SK-N-SH (cell line): ENCODE data around the gene LRRIQ1. TPM values are rescaled to one million over a fixed set of nuclear protein-coding genes. Genes with fewer than 3 reads are reported as not detected.

Source experiments
- CTCF ChIA-PET: fragments of 300-600, 350-600 bp; formaldehyde crosslinking; extraction: SDS; loops from one replicate; lab custom pipeline; 2021; lab: Yijun Ruan, JAX
- POLR2A ChIA-PET: fragments of 350-600 bp; sonication (Branson Sonifier 250); formaldehyde crosslinking; extraction: SDS; loops from one replicate; lab custom pipeline; 2020; ENCODE audit warnings: antibody characterized with exemption, inconsistent platforms; lab: Yijun Ruan, JAX
- DNase-seq: peaks from one replicate; pipeline ENCODE4 v3.0.0; 2012
- H2AFZ ChIP-seq: fragments of 200-600 bp; sonication (generic); 2 replicates; pipeline ENCODE4 v1.8.1; 2016; ENCODE audit warnings: antibody characterized with exemption, mild to moderate bottlenecking, low read depth
- H3F3A ChIP-seq: fragments of 200-600 bp; sonication (generic); replicated peaks from 2 replicates; pipeline ENCODE3; 2016; ENCODE audit warnings: antibody characterized with exemption, mild to moderate bottlenecking; ENCODE audit not compliant: insufficient read depth
- H3K27ac ChIP-seq, 2 experiments: fragments of 200-500 bp in 1 of 2; fragments of 200-600 bp in 1 of 2; sonication (Bioruptor generic) in 1 of 2; sonication (generic), shearing (Covaris generic) in 1 of 2; 2 replicates each; pipeline versions ENCODE4 v1.5.1 to v1.6.1; 2014 to 2016; ENCODE audit warnings: low read depth in 2 of 2, inconsistent platforms in 1 of 2, low read length in 1 of 2, mild to moderate bottlenecking in 1 of 2, mixed read lengths in 1 of 2
- H3K27me3 ChIP-seq: fragments of 200-600 bp; sonication (generic), shearing (Covaris generic); 2 replicates; pipeline ENCODE4 v1.6.1; 2016; ENCODE audit warnings: mixed run types; ENCODE audit not compliant: insufficient read depth
- H3K36me3 ChIP-seq, 2 experiments: fragments of 200-500 bp in 1 of 2; fragments of 200-600 bp in 1 of 2; sonication (Bioruptor generic) in 1 of 2; sonication (generic) in 1 of 2; replicated peaks in 1 of 2; 2 replicates each; pipeline versions ENCODE3 to v1.5.1; 2014 to 2016; ENCODE audit warnings: low read length in 1 of 2, mild to moderate bottlenecking in 1 of 2; ENCODE audit not compliant: insufficient read depth in 2 of 2, control insufficient read depth in 1 of 2
- H3K4me1 ChIP-seq, 2 experiments: fragments of 200-500 bp in 1 of 2; fragments of 200-600 bp in 1 of 2; sonication (Bioruptor generic) in 1 of 2; sonication (generic), shearing (Covaris generic) in 1 of 2; 2 replicates each; pipeline versions ENCODE4 v1.5.1 to v1.6.1; 2014 to 2016; ENCODE audit warnings: low read depth in 1 of 2, low read length in 1 of 2, mixed run types in 1 of 2; ENCODE audit not compliant: insufficient read depth in 2 of 2, control insufficient read depth in 1 of 2
- H3K4me2 ChIP-seq: fragments of 200-600 bp; sonication (generic), shearing (Covaris generic); 2 replicates; pipeline ENCODE4 v1.6.1; 2017; ENCODE audit warnings: mixed run types
- H3K4me3 ChIP-seq, 2 experiments: fragments of 200-500 bp in 1 of 2; fragments of 200-600 bp in 1 of 2; sonication (Bioruptor generic) in 1 of 2; sonication (generic), shearing (Covaris generic) in 1 of 2; 2 replicates each; pipeline versions ENCODE4 v1.5.1 to v1.8.1; 2014 to 2016; ENCODE audit warnings: low read depth in 2 of 2, inconsistent platforms in 1 of 2, low read length in 1 of 2, mild to moderate bottlenecking in 1 of 2, mixed read lengths in 1 of 2, moderate library complexity in 1 of 2
- H3K79me2 ChIP-seq: fragments of 200-600 bp; sonication (generic); 2 replicates; pipeline ENCODE4 v1.8.1; 2017; ENCODE audit warnings: mild to moderate bottlenecking; ENCODE audit not compliant: insufficient read depth
- H3K9ac ChIP-seq: fragments of 200-600 bp; sonication (generic); 2 replicates; pipeline ENCODE4 v1.6.1; 2017; ENCODE audit warnings: mixed run types
- H3K9me2 ChIP-seq: fragments of 200-600 bp; sonication (generic); 2 replicates; pipeline ENCODE4 v1.6.1; 2017; ENCODE audit warnings: mixed run types
- H3K9me3 ChIP-seq: fragments of 200-600 bp; sonication (generic); 2 replicates; pipeline ENCODE4 v1.6.1; 2017; ENCODE audit warnings: mixed run types, mild to moderate bottlenecking, moderate library complexity
- H4K20me1 ChIP-seq: fragments of 200-600 bp; sonication (generic); 2 replicates; pipeline ENCODE4 v1.6.1; 2017; ENCODE audit warnings: mild to moderate bottlenecking, mixed run types; ENCODE audit not compliant: insufficient read depth
- CHD2 ChIP-seq: fragments of 150-350 bp; IDR thresholded peaks from 2 replicates; pipeline ENCODE4 v1.6.1; 2018; ENCODE audit warnings: low read length; ENCODE audit not compliant: partially characterized antibody
- ELF1 ChIP-seq: IDR thresholded peaks from 2 replicates; pipeline ENCODE4 v1.4.0; 2012
- EP300 ChIP-seq, 2 experiments: IDR thresholded peaks; 2 replicates each; pipeline versions ENCODE4 v1.4.0 to v1.6.1; 2012; ENCODE audit warnings: borderline replicate concordance in 1 of 2, low read depth in 1 of 2, low read length in 1 of 2
- EZH2phosphoT487 ChIP-seq: fragments of 200-600 bp; sonication (generic); IDR thresholded peaks from 2 replicates; pipeline ENCODE4 v1.6.1; 2017; ENCODE audit warnings: low read depth, mixed run types, mild to moderate bottlenecking, antibody characterized with exemption, moderate library complexity, borderline replicate concordance
- FOSL2 ChIP-seq: IDR thresholded peaks from 2 replicates; pipeline ENCODE4 v1.4.0; 2012; ENCODE audit warnings: low read depth, mild to moderate bottlenecking, moderate library complexity, borderline replicate concordance
- FOXJ3 ChIP-seq: sonication (generic); formaldehyde crosslinking; IDR thresholded peaks from 2 replicates; pipeline ENCODE4 v1.5.1; 2020; ENCODE audit warnings: mild to moderate bottlenecking, missing genetic modification reagents
- FOXM1 ChIP-seq: IDR thresholded peaks from 2 replicates; pipeline ENCODE4 v1.4.0; 2012; ENCODE audit warnings: low read depth, mild to moderate bottlenecking
- GABPA ChIP-seq: IDR thresholded peaks from 2 replicates; pipeline ENCODE4 v1.4.0; 2012; ENCODE audit warnings: low read depth, mild to moderate bottlenecking
- GATA2 ChIP-seq: sonication (generic); formaldehyde crosslinking; IDR thresholded peaks from 2 replicates; pipeline ENCODE4 v1.5.0; 2020; ENCODE audit warnings: mild to moderate bottlenecking, missing genetic modification reagents
- IRF3 ChIP-seq: fragments of 150-350 bp; IDR thresholded peaks from 2 replicates; pipeline ENCODE4 v1.6.1; 2016; ENCODE audit warnings: mild to moderate bottlenecking, low read depth, low read length
- MAX ChIP-seq: IDR thresholded peaks from 2 replicates; pipeline ENCODE4 v1.4.0; 2012; ENCODE audit warnings: low read depth
- MEF2A ChIP-seq: IDR thresholded peaks from 2 replicates; pipeline ENCODE4 v1.4.0; 2012; ENCODE audit warnings: low read depth, borderline replicate concordance
- MXI1 ChIP-seq: IDR thresholded peaks from 2 replicates; pipeline ENCODE4 v1.6.1; 2012; ENCODE audit warnings: mild to moderate bottlenecking, low read depth, low read length, improper control_type of control experiment
- NFIC ChIP-seq: IDR thresholded peaks from 2 replicates; pipeline ENCODE4 v1.4.0; 2012; ENCODE audit warnings: borderline replicate concordance
- POLR2AphosphoS5 ChIP-seq: IDR thresholded peaks from 2 replicates; pipeline ENCODE4 v1.6.1; 2012; ENCODE audit warnings: low read depth, low read length
- RFX5 ChIP-seq: IDR thresholded peaks from 2 replicates; pipeline ENCODE4 v1.6.1; 2012; ENCODE audit warnings: mild to moderate bottlenecking, improper control_type of control experiment, low read length
- RXRA ChIP-seq: IDR thresholded peaks from 2 replicates; pipeline ENCODE4 v1.4.0; 2012; ENCODE audit warnings: low read depth, mild to moderate bottlenecking, borderline replicate concordance
- SIN3A ChIP-seq: IDR thresholded peaks from 2 replicates; pipeline ENCODE4 v1.6.1; 2012; ENCODE audit warnings: low read depth, mild to moderate bottlenecking, low read length, moderate library complexity, borderline replicate concordance
- SMC3 ChIP-seq: IDR thresholded peaks from 2 replicates; pipeline ENCODE4 v1.6.1; 2012; ENCODE audit warnings: low read depth, low read length, improper control_type of control experiment
- TAF1 ChIP-seq: IDR thresholded peaks from 2 replicates; pipeline ENCODE4 v1.6.1; 2012; ENCODE audit warnings: low read depth, mild to moderate bottlenecking, low read length, moderate library complexity, borderline replicate concordance
- TEAD4 ChIP-seq: IDR thresholded peaks from 2 replicates; pipeline ENCODE4 v1.4.0; 2012; ENCODE audit warnings: mild to moderate bottlenecking, borderline replicate concordance; ENCODE audit not compliant: insufficient read depth
- USF1 ChIP-seq: IDR thresholded peaks from 2 replicates; pipeline ENCODE4 v1.4.0; 2012; ENCODE audit warnings: low read depth, borderline replicate concordance
- USF2 ChIP-seq: fragments of 150-350 bp; IDR thresholded peaks from 2 replicates; pipeline ENCODE4 v1.6.1; 2017; ENCODE audit warnings: antibody characterized with exemption, low read length, low read depth, borderline replicate concordance
- YY1 ChIP-seq: IDR thresholded peaks from 2 replicates; pipeline ENCODE4 v1.4.0; 2012; ENCODE audit warnings: low read depth, mild to moderate bottlenecking
- WGBS: methylation state at CpG from one replicate; pipeline ENCODE4 v1.1.6; 2017; ENCODE audit warnings: low lambda C conversion rate; 5-methylcytosine and 5-hydroxymethylcytosine counted together
- polyA plus RNA-seq, 3 experiments: library from polyadenylated mRNA; depleted of rRNA; stranded (reverse); fragments of >200 nt; gene quantifications; 2 replicates each; pipeline ENCODE4 v1.2.3, GENCODE V29; 2012

The LRRIQ1 gene
- polyA plus RNA-seq, 1 of the 3 experiments (the other 2 are of a cell fraction), result 0.39 TPM

GRCh38 chr12:84996759-84997158 lies 39.4 kb upstream of the LRRIQ1 start:
- Histone ChIP-seq H3K9ac (no peak overlapping the region), H3K27me3 (no peaks in the 10 kb centered on the region), H3K9me2 (no peaks in the 10 kb centered on the region), H4K20me1 (no peaks in the 10 kb centered on the region), H2AFZ (no peak overlapping the region), H3K4me2 (no peak overlapping the region), H3K27ac (no peak overlapping the region), H3K36me3 (no peaks in the 10 kb centered on the region), H3K4me3 (no peak overlapping the region), H3K79me2 (no peaks in the 10 kb centered on the region), H3K9me3 (no peaks in the 10 kb centered on the region), H3F3A (no peaks in the 10 kb centered on the region), H3K4me1 (no peaks in the 10 kb centered on the region)
- POLR2A ChIA-PET, result no interaction called here
- CTCF ChIA-PET, result interaction anchor here (0.7 kb wide), 1 partner anchor 32 kb away, joined by 3 read pairs; no protein-coding TSS in a partner anchor
- WGBS, result 55% methylated on average over 1 of the region's 1 CpG
- DNase-seq, result no peak
- TF ChIP-seq TAF1 (no peak), TEAD4 (no peak), FOXJ3 (CRISPR knock-in tag) (no peak), SIN3A (no peak), FOSL2 (no peak), CHD2 (no peak), GABPA (no peak), MEF2A (no peak), GATA2 (CRISPR knock-in tag) (no peak), IRF3 (no peak), RFX5 (no peak), YY1 (no peak), NFIC (no peak), EZH2phosphoT487 (no peak), RXRA (no peak), SMC3 (no peak), USF1 (no peak)

GRCh38 chr12:84998341-84998740 lies 37.8 kb upstream of the LRRIQ1 start:
- no peaks in the 10 kb centered on the region for H3K4me1 ChIP-seq
- H3K9ac ChIP-seq, result no peak overlapping the region
- no peak overlapping the region for H2AFZ ChIP-seq
- no peak for DNase-seq
- no peak overlapping the region for H3K27ac ChIP-seq
- no peaks in the 10 kb centered on the region for H4K20me1 ChIP-seq
- no peaks in the 10 kb centered on the region for H3K79me2 ChIP-seq
- no peaks in the 10 kb centered on the region for H3K9me2 ChIP-seq
- no peaks in the 10 kb centered on the region for H3K27me3 ChIP-seq
- ChIA-PET POLR2A (no interaction called here), CTCF (no interaction called here)
- H3F3A ChIP-seq, result no peaks in the 10 kb centered on the region
- no peak overlapping the region for H3K4me3 ChIP-seq
- H3K9me3 ChIP-seq, result no peaks in the 10 kb centered on the region
- no peaks in the 10 kb centered on the region for H3K36me3 ChIP-seq
- H3K4me2 ChIP-seq, result no peak overlapping the region
- TF ChIP-seq MEF2A, result no peak
- no peak for TF ChIP-seq FOXM1
- no peak for TF ChIP-seq GABPA
- TF ChIP-seq IRF3, result no peak
- TF ChIP-seq CHD2, result no peak
- no peak for TF ChIP-seq FOXJ3 (CRISPR knock-in tag)
- no peak for TF ChIP-seq GATA2 (CRISPR knock-in tag)
- no peak for TF ChIP-seq ELF1
- no peak for TF ChIP-seq TEAD4
- no peak for TF ChIP-seq EP300 (IDR thresholded peaks at IDR 0.05; ENCODE audit: borderline replicate concordance in 1 of 2, low read depth in 1 of 2, low read length in 1 of 2)
- TF ChIP-seq POLR2AphosphoS5, result no peak
- TF ChIP-seq FOSL2, result no peak
- TF ChIP-seq EZH2phosphoT487, result no peak
- no peak for TF ChIP-seq MXI1
- no peak for TF ChIP-seq YY1
- TF ChIP-seq USF2, result no peak
- TF ChIP-seq MAX, result no peak
- TF ChIP-seq, all 33 proteins: peak for 0
